Spinal cord (tissue), 10 donors: ENCODE results near the gene SLC8A1. TPM values are rescaled to one million over a fixed set of nuclear protein-coding genes. Genes with fewer than 3 reads are reported as not detected.
A peak's percentile ranks its signal among the peaks of the same experiment; 100 is the strongest.

Experiments used
- DNase-seq, 6 donors: peaks; one replicate each; pipeline versions ENCODE4 v3.0.0 to v3.0.0-alpha.2; 2013 to 2015; ENCODE audit warnings: low spot score in 6 of 6, low read depth in 4 of 6
- H3K27ac ChIP-seq: one replicate; pipeline ENCODE4 v1.5.1; 2013; ENCODE audit warnings: low read depth, low read length, control low read depth
- H3K27me3 ChIP-seq: one replicate; pipeline ENCODE4 v1.6.1; 2013; ENCODE audit warnings: low read length; ENCODE audit not compliant: control insufficient read depth, insufficient read depth
- H3K36me3 ChIP-seq: one replicate; pipeline ENCODE4 v1.6.1; 2013; ENCODE audit warnings: low read length; ENCODE audit not compliant: control insufficient read depth, insufficient read depth
- H3K4me1 ChIP-seq: one replicate; pipeline ENCODE4 v1.6.1; 2013; ENCODE audit warnings: low read length; ENCODE audit not compliant: control insufficient read depth, insufficient read depth
- H3K4me3 ChIP-seq: one replicate; pipeline ENCODE4 v1.5.1; 2013; ENCODE audit warnings: low read depth, low read length, control low read depth
- H3K9me3 ChIP-seq: one replicate; pipeline ENCODE4 v1.6.1; 2013; ENCODE audit warnings: low read length; ENCODE audit not compliant: control insufficient read depth, insufficient read depth
- WGBS: methylation state at CpG from one replicate; pipeline ENCODE4 v1.1.5; 2013; ENCODE audit warnings: missing lambda C conversion rate; ENCODE audit not compliant: insufficient coverage; 5-methylcytosine and 5-hydroxymethylcytosine counted together
- polyA plus RNA-seq, 2 donors: library from polyadenylated mRNA; unstranded; fragments of 120-200 nt; gene quantifications; one replicate each; pipeline ENCODE4 v1.2.1, GENCODE V29; 2013; ENCODE audit not compliant: insufficient read length in 2 of 2
- total RNA-seq, 2 donors: library from RNA; depleted of rRNA in 1 of 2; stranded (reverse); fragments of 120-200 nt in 1 of 2; fragments of >200 nt in 1 of 2; gene quantifications; one replicate each; pipeline versions ENCODE4 v1.2.3 to v1.2.4, GENCODE V29; 2013 to 2014
- donor health status: healthy.

SLC8A1 gene
- total and polyA plus RNA-seq, 4 donors, result 21.9 to 137 (median 56.3) TPM

- no CpG with 5 or more reads among the region's 2 CpGs for WGBS
- DNase-seq, result no peak
- Histone ChIP-seq H3K4me1 (no peaks in the 10 kb centered on the region), H3K36me3 (no peaks in the 10 kb centered on the region), H3K27me3 (no peaks in the 10 kb centered on the region), H3K4me3 (no peak overlapping the region), H3K27ac (no peak overlapping the region), H3K9me3 (no peaks in the 10 kb centered on the region)
These were observed 84.9 kb downstream of the SLC8A1 start for GRCh38 chr2:40367032-40367431.

GRCh38 chr2:40364151-40364874, 87.6 kb downstream of the SLC8A1 start:
- 40% methylated on average over 1 of the region's 3 CpGs for WGBS
- H3K27me3 ChIP-seq, result no peaks in the 10 kb centered on the region
- DNase-seq, result no peak
- H3K4me3 ChIP-seq, result no peak overlapping the region
- no peak overlapping the region for H3K27ac ChIP-seq
- no peaks in the 10 kb centered on the region for H3K36me3 ChIP-seq
- H3K4me1 ChIP-seq, result no peaks in the 10 kb centered on the region
- H3K9me3 ChIP-seq, result no peaks in the 10 kb centered on the region

- DNase-seq, result peak in 1 of 6 donors; percentile 59
- no peak overlapping the region for H3K4me3 ChIP-seq
- H3K9me3 ChIP-seq, result no peaks in the 10 kb centered on the region
- H3K27ac ChIP-seq, result no peak overlapping the region
- no peaks in the 10 kb centered on the region for H3K4me1 ChIP-seq
- H3K36me3 ChIP-seq, result no peaks in the 10 kb centered on the region
- H3K27me3 ChIP-seq, result no peaks in the 10 kb centered on the region
- WGBS, result 59% methylated on average over 3 of the region's 6 CpGs
These were observed 88.3 kb downstream of the SLC8A1 start for GRCh38 chr2:40363631-40364030.

- Histone ChIP-seq H3K4me1 (no peaks in the 10 kb centered on the region), H3K36me3 (no peaks in the 10 kb centered on the region), H3K9me3 (no peaks in the 10 kb centered on the region), H3K27me3 (no peaks in the 10 kb centered on the region), H3K4me3 (no peak overlapping the region), H3K27ac (no peak overlapping the region)
- WGBS, result no CpG with 5 or more reads among the region's 1 CpG
- no peak for DNase-seq
These were observed 88.7 kb downstream of the SLC8A1 start for GRCh38 chr2:40363231-40363630.

- Histone ChIP-seq H3K9me3 (no peaks in the 10 kb centered on the region), H3K4me3 (no peak overlapping the region), H3K27ac (no peak overlapping the region), H3K36me3 (no peaks in the 10 kb centered on the region), H3K27me3 (no peaks in the 10 kb centered on the region), H3K4me1 (no peaks in the 10 kb centered on the region)
- no CpG with 5 or more reads among the region's 4 CpGs for WGBS
- DNase-seq, result no peak
These were observed 90.4 kb downstream of the SLC8A1 start for GRCh38 chr2:40361478-40361877.

GRCh38 chr2:40360652-40361051, 91.2 kb downstream of the SLC8A1 start:
- Histone ChIP-seq H3K27ac (no peak overlapping the region), H3K4me1 (no peaks in the 10 kb centered on the region), H3K4me3 (no peak overlapping the region), H3K9me3 (no peaks in the 10 kb centered on the region), H3K27me3 (no peaks in the 10 kb centered on the region), H3K36me3 (no peaks in the 10 kb centered on the region)
- 80% methylated on average over 1 of the region's 1 CpG for WGBS
- no peak for DNase-seq

GRCh38 chr2:40359811-40360210, 92.1 kb downstream of the SLC8A1 start:
- H3K27me3 ChIP-seq, result no peaks in the 10 kb centered on the region
- H3K9me3 ChIP-seq, result no peaks in the 10 kb centered on the region
- no peak for DNase-seq
- H3K4me3 ChIP-seq, result no peak overlapping the region
- H3K4me1 ChIP-seq, result no peaks in the 10 kb centered on the region
- H3K27ac ChIP-seq, result no peak overlapping the region
- H3K36me3 ChIP-seq, result no peaks in the 10 kb centered on the region
- WGBS, result no CpG with 5 or more reads among the region's 2 CpGs

- Histone ChIP-seq H3K27me3 (no peaks in the 10 kb centered on the region), H3K27ac (no peak overlapping the region), H3K4me3 (no peak overlapping the region), H3K36me3 (no peaks in the 10 kb centered on the region), H3K4me1 (no peaks in the 10 kb centered on the region), H3K9me3 (no peaks in the 10 kb centered on the region)
- DNase-seq, result no peak
- 94% methylated on average over 5 of the region's 8 CpGs for WGBS
These were observed 93.1 kb downstream of the SLC8A1 start for GRCh38 chr2:40358783-40359182.

- H3K36me3 ChIP-seq, result no peaks in the 10 kb centered on the region
- H3K4me3 ChIP-seq, result no peak overlapping the region
- H3K27me3 ChIP-seq, result no peaks in the 10 kb centered on the region
- no peak overlapping the region for H3K27ac ChIP-seq
- H3K4me1 ChIP-seq, result no peaks in the 10 kb centered on the region
- no CpG with 5 or more reads among the region's 3 CpGs for WGBS
- DNase-seq, result no peak
- no peaks in the 10 kb centered on the region for H3K9me3 ChIP-seq
These were observed 94.2 kb downstream of the SLC8A1 start for GRCh38 chr2:40357667-40358066.

- no peaks in the 10 kb centered on the region for H3K9me3 ChIP-seq
- no peak for DNase-seq
- no peak overlapping the region for H3K4me3 ChIP-seq
- no peaks in the 10 kb centered on the region for H3K4me1 ChIP-seq
- 93% methylated on average over 3 of the region's 3 CpGs for WGBS
- no peaks in the 10 kb centered on the region for H3K36me3 ChIP-seq
- H3K27ac ChIP-seq, result no peak overlapping the region
- H3K27me3 ChIP-seq, result no peaks in the 10 kb centered on the region
These were observed 96.4 kb downstream of the SLC8A1 start for GRCh38 chr2:40355451-40355850.
